NCI-H1417 (cell line): ENCODE data around the gene SDK2.
A peak's percentile ranks its signal among the peaks of the same experiment; 100 is the strongest.

Experiments
- DNase-seq, 3 experiments: peaks; one replicate each; lab custom pipeline; 2025; lab: John Stamatoyannopoulos, UW

The SDK2 gene

GRCh38 chr17:73536700-73537605 lies 107.3 kb downstream of the SDK2 start:
- DNase-seq = no peak

- no peak for DNase-seq
Measured at GRCh38 chr17:73535746-73536145, 108.5 kb downstream of the SDK2 start.

GRCh38 chr17:73534209-73534909 lies 109.9 kb downstream of the SDK2 start:
- peak in 1 of 3 experiments; percentile 33 for DNase-seq

- DNase-seq = peak in 1 of 3 experiments; percentile 39
Measured at GRCh38 chr17:73533781-73534180, 110.5 kb downstream of the SDK2 start.

GRCh38 chr17:73533127-73533526 lies 111.1 kb downstream of the SDK2 start:
- DNase-seq = no peak

- peak; percentile 67 to 89 (median 77) for DNase-seq
Measured at GRCh38 chr17:73532421-73532901, 111.8 kb downstream of the SDK2 start.

- DNase-seq = peak in 1 of 3 experiments; percentile 23
Measured at GRCh38 chr17:73531158-73531557, 113.1 kb downstream of the SDK2 start.

GRCh38 chr17:73528679-73529078 lies 115.6 kb downstream of the SDK2 start:
- DNase-seq = no peak

- no peak for DNase-seq
Measured at GRCh38 chr17:73526952-73527351, 117.3 kb downstream of the SDK2 start.

- DNase-seq = no peak
Measured at GRCh38 chr17:73524941-73525679, 119.1 kb downstream of the SDK2 start.

- no peak for DNase-seq
Measured at GRCh38 chr17:73522696-73523095, 121.5 kb downstream of the SDK2 start.

GRCh38 chr17:73522107-73522506 lies 122.1 kb downstream of the SDK2 start:
- DNase-seq = no peak

- DNase-seq = peak; percentile 55 to 71 (median 58)
Measured at GRCh38 chr17:73521376-73521775, 122.9 kb downstream of the SDK2 start.

GRCh38 chr17:73520369-73520761 lies 123.9 kb downstream of the SDK2 start:
- no peak for DNase-seq

GRCh38 chr17:73519714-73520368 lies 124.4 kb downstream of the SDK2 start:
- DNase-seq = no peak

GRCh38 chr17:73519011-73519410 lies 125.2 kb downstream of the SDK2 start:
- no peak for DNase-seq

- no peak for DNase-seq
Measured at GRCh38 chr17:73516431-73516830, 127.8 kb downstream of the SDK2 start.

- DNase-seq = no peak
Measured at GRCh38 chr17:73514146-73514863, 129.9 kb downstream of the SDK2 start.

GRCh38 chr17:73513426-73513825 lies 130.8 kb downstream of the SDK2 start:
- DNase-seq = peak in 1 of 3 experiments; percentile 32

- peak in 1 of 3 experiments; percentile 22 for DNase-seq
Measured at GRCh38 chr17:73511719-73512115, 132.5 kb downstream of the SDK2 start.
